MCF 10A (cell line): ENCODE results near the gene CA10. TPM values are rescaled to one million over a fixed set of nuclear protein-coding genes. Genes with fewer than 3 reads are reported as not detected.
A peak's percentile ranks its signal among the peaks of the same experiment; 100 is the strongest.

Experiments used
- BruUV-seq: library from RNA; stranded (reverse); fragments of 400-500 nt; replicated peaks from 2 replicates; lab custom pipeline; 2021; lab: Mats Ljungman, UMichigan
- CTCF ChIA-PET: fragments of 300-600 bp; sonication (Branson Sonifier 250); formaldehyde crosslinking; extraction: SDS; loops from one replicate; lab custom pipeline; 2021; ENCODE audit warnings: antibody characterized with exemption, inconsistent platforms; lab: Yijun Ruan, JAX
- POLR2A ChIA-PET: fragments of 300-600, 350-650 bp; sonication (Branson Sonifier 250); formaldehyde crosslinking; extraction: SDS; loops from one replicate; lab custom pipeline; 2020; ENCODE audit warnings: antibody characterized with exemption, inconsistent platforms; lab: Yijun Ruan, JAX
- DNase-seq: peaks from one replicate; pipeline ENCODE4 v3.0.0-alpha.2; 2018; ENCODE audit not compliant: unreplicated experiment
- H3K27ac Mint-ChIP-seq: one replicate; pipeline ENCODE4 v1.8.0; 2022; ENCODE audit warnings: mild to moderate bottlenecking, low read depth, mixed read lengths; ENCODE audit not compliant: unreplicated experiment
- H3K27me3 Mint-ChIP-seq: one replicate; pipeline ENCODE4 v1.8.0; 2022; ENCODE audit warnings: mixed read lengths; ENCODE audit not compliant: insufficient read depth, unreplicated experiment
- H3K36me3 Mint-ChIP-seq: one replicate; pipeline ENCODE4 v1.8.0; 2022; ENCODE audit warnings: mild to moderate bottlenecking, moderate library complexity, mixed read lengths; ENCODE audit not compliant: insufficient read depth, unreplicated experiment
- H3K4me1 Mint-ChIP-seq: one replicate; pipeline ENCODE4 v1.8.0; 2022; ENCODE audit warnings: mixed read lengths; ENCODE audit not compliant: insufficient read depth, unreplicated experiment
- H3K4me3 Mint-ChIP-seq: one replicate; pipeline ENCODE4 v1.8.0; 2022; ENCODE audit warnings: mild to moderate bottlenecking, moderate library complexity, mixed read lengths; ENCODE audit not compliant: unreplicated experiment
- H3K9me3 Mint-ChIP-seq: one replicate; pipeline ENCODE4 v1.8.0; 2022; ENCODE audit warnings: mixed read lengths; ENCODE audit not compliant: unreplicated experiment
- intact Hi-C: fragments of 100-400 bp; cut with micrococcal nuclease; formaldehyde crosslinking; loops from 2 replicates; pipeline ENCODE4 v1.14.1; 2022
- total RNA-seq: library from RNA; stranded (reverse); gene quantifications from 2 replicates; pipeline ENCODE4 v1.2.3, GENCODE V29; 2022
- TF ChIP-seq, protein P1 (sequence below): fragments of 200-600 bp; IDR thresholded peaks from one replicate; pipeline ENCODE4 v1.8.0; 2022; ENCODE audit warnings: antibody characterized with exemption, mild to moderate bottlenecking; ENCODE audit not compliant: unreplicated experiment

The CA10 gene
- total RNA-seq, 1 experiment from 2014 or later = not detected

DNA sequence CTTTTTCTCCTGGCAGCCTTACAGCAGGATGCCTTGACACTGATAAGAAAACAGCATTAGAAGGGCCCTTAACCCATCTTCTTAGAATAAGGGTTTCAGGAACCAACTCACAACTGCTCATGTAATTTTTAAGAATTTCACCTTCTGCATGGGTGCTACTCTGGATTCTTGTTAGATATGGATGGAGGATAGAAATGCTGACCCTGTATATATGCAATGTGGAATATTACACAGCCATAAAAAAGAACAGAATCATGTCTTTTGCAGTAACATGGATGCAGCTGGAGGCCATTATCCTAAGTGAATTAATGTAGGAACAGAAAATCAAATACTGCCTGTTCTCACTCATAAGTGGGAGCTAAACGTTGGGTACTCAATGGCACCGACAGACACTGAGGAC is 423.5 kb downstream of the CA10 start:
- no peaks in the 10 kb centered on the region for H3K36me3 Mint-ChIP-seq
- DNase-seq = no peak
- peaks cover 11% of the 10 kb centered on the region for H3K27me3 Mint-ChIP-seq
- H3K4me1 Mint-ChIP-seq = no peaks in the 10 kb centered on the region
- TF ChIP-seq, protein P1, sequence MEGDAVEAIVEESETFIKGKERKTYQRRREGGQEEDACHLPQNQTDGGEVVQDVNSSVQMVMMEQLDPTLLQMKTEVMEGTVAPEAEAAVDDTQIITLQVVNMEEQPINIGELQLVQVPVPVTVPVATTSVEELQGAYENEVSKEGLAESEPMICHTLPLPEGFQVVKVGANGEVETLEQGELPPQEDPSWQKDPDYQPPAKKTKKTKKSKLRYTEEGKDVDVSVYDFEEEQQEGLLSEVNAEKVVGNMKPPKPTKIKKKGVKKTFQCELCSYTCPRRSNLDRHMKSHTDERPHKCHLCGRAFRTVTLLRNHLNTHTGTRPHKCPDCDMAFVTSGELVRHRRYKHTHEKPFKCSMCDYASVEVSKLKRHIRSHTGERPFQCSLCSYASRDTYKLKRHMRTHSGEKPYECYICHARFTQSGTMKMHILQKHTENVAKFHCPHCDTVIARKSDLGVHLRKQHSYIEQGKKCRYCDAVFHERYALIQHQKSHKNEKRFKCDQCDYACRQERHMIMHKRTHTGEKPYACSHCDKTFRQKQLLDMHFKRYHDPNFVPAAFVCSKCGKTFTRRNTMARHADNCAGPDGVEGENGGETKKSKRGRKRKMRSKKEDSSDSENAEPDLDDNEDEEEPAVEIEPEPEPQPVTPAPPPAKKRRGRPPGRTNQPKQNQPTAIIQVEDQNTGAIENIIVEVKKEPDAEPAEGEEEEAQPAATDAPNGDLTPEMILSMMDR = no peak
- no peaks in the 10 kb centered on the region for H3K9me3 Mint-ChIP-seq
- ChIA-PET POLR2A (no interaction called here), CTCF (interaction anchor here (0.6 to 2.5 kb wide), 3 partner anchors 10 to 387 kb away, joined by 3 to 9 read pairs (median 4); no protein-coding TSS in a partner anchor)
- no peak overlapping the region for H3K27ac Mint-ChIP-seq
- BruUV-seq = no TSS peak
- intact Hi-C loops = loop anchor here (1.0 kb wide), 3 partner anchors 150 to 364 kb away; no protein-coding TSS in a partner anchor
- no peak overlapping the region for H3K4me3 Mint-ChIP-seq

DNA sequence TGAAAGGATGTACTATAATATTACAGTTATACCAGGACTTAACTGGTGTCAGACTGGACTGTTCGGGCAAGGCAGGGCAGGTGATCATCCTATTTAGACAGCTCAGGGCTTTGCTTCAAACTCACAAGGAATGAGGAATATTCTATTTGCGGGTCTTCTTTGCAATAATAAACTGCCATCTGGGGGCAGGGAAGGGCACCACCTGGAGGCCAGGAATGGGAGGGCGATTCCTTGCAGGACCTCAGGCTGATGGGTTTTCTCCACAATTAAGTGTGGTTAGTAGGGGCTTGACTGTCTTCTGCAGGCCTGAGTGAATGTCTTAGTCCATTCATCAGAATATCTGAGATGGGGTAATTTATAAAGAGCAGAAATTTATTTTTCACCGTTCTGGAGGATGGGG is 424.1 kb downstream of the CA10 start:
- intact Hi-C loops = loop anchor here (1.0 kb wide), 3 partner anchors 149 to 363 kb away; no protein-coding TSS in a partner anchor
- no peaks in the 10 kb centered on the region for H3K9me3 Mint-ChIP-seq
- H3K36me3 Mint-ChIP-seq = no peaks in the 10 kb centered on the region
- H3K4me3 Mint-ChIP-seq = no peak overlapping the region
- BruUV-seq = no TSS peak
- CTCF ChIA-PET = interaction anchor here (0.6 to 1.4 kb wide), 6 partner anchors 8 to 388 kb away, joined by 3 to 7 read pairs (median 4); no protein-coding TSS in a partner anchor
- peak; percentile 33 for DNase-seq
- H3K27ac Mint-ChIP-seq = no peak overlapping the region
- TF ChIP-seq, protein P1 = peak; percentile 74
- peaks cover 11% of the 10 kb centered on the region for H3K27me3 Mint-ChIP-seq
- H3K4me1 Mint-ChIP-seq = no peaks in the 10 kb centered on the region
- POLR2A ChIA-PET = no interaction called here

DNA sequence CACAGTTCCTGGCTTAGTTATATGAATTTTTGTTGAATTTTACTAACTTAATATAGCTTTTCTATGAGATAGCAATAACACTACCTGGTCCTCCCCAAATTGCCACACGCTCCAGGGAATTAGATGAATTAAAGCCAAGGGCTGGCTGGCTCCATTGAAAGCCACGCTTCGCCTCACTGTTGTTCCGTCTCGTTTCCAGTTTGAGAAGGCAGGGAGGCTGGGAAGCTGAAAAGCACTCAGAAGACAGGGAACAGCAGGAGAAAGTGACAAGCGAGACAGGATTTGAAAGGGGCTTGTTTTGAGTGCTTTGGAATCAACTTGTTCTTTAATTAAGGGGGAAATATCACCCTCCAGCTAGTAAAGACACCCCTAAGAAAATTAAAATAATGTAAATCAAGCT is 425.3 kb downstream of the CA10 start:
- no peak overlapping the region for H3K27ac Mint-ChIP-seq
- no peak for DNase-seq
- CTCF ChIA-PET = interaction anchor here (0.5 to 1.4 kb wide), 5 partner anchors 21 to 1364 kb away, joined by 3 to 7 read pairs (median 5); no protein-coding TSS in a partner anchor
- H3K4me1 Mint-ChIP-seq = no peaks in the 10 kb centered on the region
- intact Hi-C loops = no loop called here
- TF ChIP-seq, protein P1 = no peak
- BruUV-seq = no TSS peak
- H3K27me3 Mint-ChIP-seq = peaks cover 11% of the 10 kb centered on the region
- no peaks in the 10 kb centered on the region for H3K9me3 Mint-ChIP-seq
- no peak overlapping the region for H3K4me3 Mint-ChIP-seq
- POLR2A ChIA-PET = interaction anchor here (0.6 kb wide), 1 partner anchor 295 kb away, joined by 3 read pairs; no protein-coding TSS in a partner anchor
- H3K36me3 Mint-ChIP-seq = no peaks in the 10 kb centered on the region

DNA sequence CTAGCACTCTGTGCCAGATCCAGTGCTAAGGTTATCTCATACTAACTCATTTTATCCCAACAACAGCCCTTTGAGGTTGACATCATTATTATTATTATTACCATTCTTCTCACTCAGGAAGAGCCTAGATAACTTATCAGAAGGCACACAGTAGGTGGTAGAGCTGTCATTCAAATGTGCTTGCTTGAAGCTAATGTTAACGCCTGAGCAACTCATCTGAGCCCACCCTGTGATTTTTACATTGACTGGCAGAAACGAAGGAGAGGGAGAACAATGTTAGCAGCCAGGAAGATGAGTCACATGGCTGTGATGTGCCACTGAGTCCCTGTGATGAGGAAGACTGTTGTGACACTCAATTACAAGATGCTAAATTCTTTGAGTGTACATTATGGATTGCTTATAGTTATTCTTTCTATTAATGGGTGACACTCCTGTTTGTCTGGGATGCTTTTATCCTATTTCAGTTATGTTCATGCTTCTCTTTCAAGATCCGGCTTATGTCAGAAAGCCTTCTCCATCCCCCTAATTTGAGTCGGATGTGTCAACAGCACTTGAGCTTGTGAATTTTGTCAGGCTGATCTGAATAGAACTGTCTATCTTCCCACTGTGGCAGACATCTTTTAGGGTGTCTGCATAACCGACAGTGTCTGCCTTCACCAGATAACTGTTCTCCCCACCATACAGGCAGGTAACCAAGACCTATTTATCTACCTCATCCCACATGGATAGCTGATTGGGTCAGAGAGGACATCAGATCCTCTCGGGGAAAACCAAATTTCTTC is 426.4 kb downstream of the CA10 start:
- no peak for DNase-seq
- TF ChIP-seq, protein P1 = no peak
- Mint-ChIP-seq H3K4me1 (no peaks in the 10 kb centered on the region), H3K27me3 (peaks cover 11% of the 10 kb centered on the region), H3K9me3 (no peaks in the 10 kb centered on the region), H3K27ac (no peak overlapping the region), H3K4me3 (no peak overlapping the region), H3K36me3 (no peaks in the 10 kb centered on the region)
- POLR2A ChIA-PET = interaction anchor here (0.6 kb wide), 1 partner anchor 296 kb away, joined by 3 read pairs; no protein-coding TSS in a partner anchor
- CTCF ChIA-PET = interaction anchor here (1.3 kb wide), 1 partner anchor 20 kb away, joined by 5 read pairs; no protein-coding TSS in a partner anchor
- intact Hi-C loops = no loop called here
- BruUV-seq = no TSS peak
